Measurements from ENCODE around the gene TMX2.

TMX2 gene

DNA sequence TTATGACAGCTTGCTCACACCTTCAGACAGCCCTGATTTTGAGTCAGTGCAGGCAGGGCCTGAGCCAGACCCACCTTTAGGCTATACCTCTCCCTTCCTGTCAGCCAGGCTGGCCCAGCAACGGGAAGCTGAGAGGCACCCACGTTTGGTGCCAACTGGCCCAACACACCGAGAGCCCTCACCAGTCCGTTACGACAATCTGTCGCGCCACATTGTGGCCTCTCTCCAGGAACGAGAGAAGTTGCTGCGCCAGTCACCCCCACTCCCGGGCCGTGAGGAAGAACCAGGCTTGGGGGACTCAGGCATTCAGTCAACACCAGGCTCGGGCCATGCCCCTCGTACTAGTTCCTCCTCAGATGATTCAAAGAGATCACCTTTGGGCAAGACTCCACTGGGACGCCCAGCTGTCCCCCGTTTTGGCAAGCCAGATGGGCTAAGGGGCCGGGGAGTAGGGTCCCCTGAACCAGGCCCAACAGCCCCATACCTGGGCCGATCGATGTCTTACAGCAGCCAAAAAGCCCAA is 13.5 kb upstream of the TMX2 start:
- TF ChIP-seq FOXP2 (optimal IDR thresholded peaks at IDR 0.05; ENCODE audit: borderline replicate concordance, extremely low read depth, extremely low read length, insufficient read depth) (no peak), TAF1 (IDR thresholded peaks at IDR 0.05; ENCODE audit: borderline replicate concordance, insufficient read depth, low read length) (no peak), POLR2AphosphoS5 (IDR thresholded peaks at IDR 0.05; ENCODE audit: low read depth, low read length) (no peak), SIN3A (IDR thresholded peaks at IDR 0.05; ENCODE audit: borderline replicate concordance, insufficient read depth, low read length) (no peak)
- TF ChIP-seq, protein P1, sequence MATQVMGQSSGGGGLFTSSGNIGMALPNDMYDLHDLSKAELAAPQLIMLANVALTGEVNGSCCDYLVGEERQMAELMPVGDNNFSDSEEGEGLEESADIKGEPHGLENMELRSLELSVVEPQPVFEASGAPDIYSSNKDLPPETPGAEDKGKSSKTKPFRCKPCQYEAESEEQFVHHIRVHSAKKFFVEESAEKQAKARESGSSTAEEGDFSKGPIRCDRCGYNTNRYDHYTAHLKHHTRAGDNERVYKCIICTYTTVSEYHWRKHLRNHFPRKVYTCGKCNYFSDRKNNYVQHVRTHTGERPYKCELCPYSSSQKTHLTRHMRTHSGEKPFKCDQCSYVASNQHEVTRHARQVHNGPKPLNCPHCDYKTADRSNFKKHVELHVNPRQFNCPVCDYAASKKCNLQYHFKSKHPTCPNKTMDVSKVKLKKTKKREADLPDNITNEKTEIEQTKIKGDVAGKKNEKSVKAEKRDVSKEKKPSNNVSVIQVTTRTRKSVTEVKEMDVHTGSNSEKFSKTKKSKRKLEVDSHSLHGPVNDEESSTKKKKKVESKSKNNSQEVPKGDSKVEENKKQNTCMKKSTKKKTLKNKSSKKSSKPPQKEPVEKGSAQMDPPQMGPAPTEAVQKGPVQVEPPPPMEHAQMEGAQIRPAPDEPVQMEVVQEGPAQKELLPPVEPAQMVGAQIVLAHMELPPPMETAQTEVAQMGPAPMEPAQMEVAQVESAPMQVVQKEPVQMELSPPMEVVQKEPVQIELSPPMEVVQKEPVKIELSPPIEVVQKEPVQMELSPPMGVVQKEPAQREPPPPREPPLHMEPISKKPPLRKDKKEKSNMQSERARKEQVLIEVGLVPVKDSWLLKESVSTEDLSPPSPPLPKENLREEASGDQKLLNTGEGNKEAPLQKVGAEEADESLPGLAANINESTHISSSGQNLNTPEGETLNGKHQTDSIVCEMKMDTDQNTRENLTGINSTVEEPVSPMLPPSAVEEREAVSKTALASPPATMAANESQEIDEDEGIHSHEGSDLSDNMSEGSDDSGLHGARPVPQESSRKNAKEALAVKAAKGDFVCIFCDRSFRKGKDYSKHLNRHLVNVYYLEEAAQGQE (IDR thresholded peaks at IDR 0.05; ENCODE audit: insufficient read depth in 1 of 2, low read depth in 2 of 2, low read length in 2 of 2) = no peak

DNA sequence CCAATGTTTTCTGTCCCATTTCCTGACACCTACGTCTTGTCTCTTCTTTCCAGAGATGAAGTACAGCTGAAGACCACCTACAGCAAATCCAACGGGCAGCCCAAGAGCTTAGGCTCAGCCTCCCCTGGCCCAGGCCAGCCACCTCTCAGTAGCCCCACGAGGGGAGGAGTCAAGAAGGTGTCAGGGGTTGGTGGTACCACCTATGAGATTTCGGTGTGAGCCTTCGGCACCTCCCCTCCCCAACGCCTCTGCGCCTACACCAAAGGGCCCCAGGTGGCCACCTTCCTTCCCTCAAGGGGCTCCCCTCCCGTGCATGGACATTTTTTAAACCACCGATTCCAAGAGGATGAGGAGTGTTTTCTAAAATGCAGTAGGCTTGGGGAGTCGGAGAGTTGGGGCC is 12.6 kb upstream of the TMX2 start:
- no peak for TF ChIP-seq POLR2AphosphoS5 (IDR thresholded peaks at IDR 0.05; ENCODE audit: low read depth, low read length)
- no peak for TF ChIP-seq SIN3A (IDR thresholded peaks at IDR 0.05; ENCODE audit: borderline replicate concordance, insufficient read depth, low read length)
- TF ChIP-seq FOXP2 (optimal IDR thresholded peaks at IDR 0.05; ENCODE audit: borderline replicate concordance, extremely low read depth, extremely low read length, insufficient read depth) = no peak

DNA sequence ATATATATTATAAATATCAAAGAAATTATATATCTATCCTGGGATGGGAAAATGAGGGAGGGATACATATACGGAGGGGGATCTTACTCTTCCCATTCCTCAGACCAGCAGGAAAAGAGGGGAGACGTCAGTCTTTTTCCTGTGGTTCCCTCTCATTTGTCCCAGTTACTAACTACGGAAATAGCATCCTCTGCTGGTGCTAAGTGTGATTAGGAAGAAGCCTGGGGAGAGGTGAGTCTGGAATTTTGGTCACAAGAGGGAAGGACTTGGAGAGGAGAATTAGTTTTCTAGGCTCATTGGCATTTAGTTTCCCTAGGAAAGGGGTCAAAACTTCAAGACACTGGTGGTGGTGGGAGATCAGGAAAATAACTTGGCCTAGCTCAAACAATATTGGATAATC is 12.0 kb upstream of the TMX2 start:
- no peak for TF ChIP-seq SIN3A (IDR thresholded peaks at IDR 0.05; ENCODE audit: borderline replicate concordance, insufficient read depth, low read length)
- TF ChIP-seq FOXP2 (optimal IDR thresholded peaks at IDR 0.05; ENCODE audit: borderline replicate concordance, extremely low read depth, extremely low read length, insufficient read depth) = no peak
- TF ChIP-seq, protein P1 (IDR thresholded peaks at IDR 0.05; ENCODE audit: insufficient read depth in 1 of 2, low read depth in 2 of 2, low read length in 2 of 2) = no peak
- no peak for TF ChIP-seq TAF1 (IDR thresholded peaks at IDR 0.05; ENCODE audit: borderline replicate concordance, insufficient read depth, low read length)
- no peak for TF ChIP-seq POLR2AphosphoS5 (IDR thresholded peaks at IDR 0.05; ENCODE audit: low read depth, low read length)

DNA sequence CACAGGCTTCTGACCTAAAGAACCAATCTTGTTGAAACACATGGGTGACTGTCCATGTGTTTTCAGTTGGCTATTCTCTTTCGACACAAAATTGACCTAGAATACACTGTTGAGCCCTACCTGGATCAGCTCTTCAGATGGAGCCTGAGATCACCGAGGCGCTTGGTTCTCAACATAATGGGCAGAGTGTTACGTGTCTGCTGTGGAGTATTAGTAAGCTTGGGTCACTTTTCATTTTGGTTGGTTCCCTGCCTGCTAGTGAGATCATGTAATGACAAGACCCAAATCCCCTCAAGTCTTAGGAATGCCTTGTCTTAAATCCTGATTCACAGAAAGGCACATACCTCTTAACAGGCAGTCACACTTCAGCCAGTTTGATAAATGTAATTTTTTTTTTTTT is 9.1 kb upstream of the TMX2 start:
- TF ChIP-seq FOXP2 (optimal IDR thresholded peaks at IDR 0.05; ENCODE audit: borderline replicate concordance, extremely low read depth, extremely low read length, insufficient read depth) = no peak
- TF ChIP-seq TAF1 (IDR thresholded peaks at IDR 0.05; ENCODE audit: borderline replicate concordance, insufficient read depth, low read length) = no peak
- TF ChIP-seq SIN3A (IDR thresholded peaks at IDR 0.05; ENCODE audit: borderline replicate concordance, insufficient read depth, low read length) = no peak
- TF ChIP-seq, protein P1 (IDR thresholded peaks at IDR 0.05; ENCODE audit: insufficient read depth in 1 of 2, low read depth in 2 of 2, low read length in 2 of 2) = no peak
- TF ChIP-seq POLR2AphosphoS5 (IDR thresholded peaks at IDR 0.05; ENCODE audit: low read depth, low read length) = no peak

DNA sequence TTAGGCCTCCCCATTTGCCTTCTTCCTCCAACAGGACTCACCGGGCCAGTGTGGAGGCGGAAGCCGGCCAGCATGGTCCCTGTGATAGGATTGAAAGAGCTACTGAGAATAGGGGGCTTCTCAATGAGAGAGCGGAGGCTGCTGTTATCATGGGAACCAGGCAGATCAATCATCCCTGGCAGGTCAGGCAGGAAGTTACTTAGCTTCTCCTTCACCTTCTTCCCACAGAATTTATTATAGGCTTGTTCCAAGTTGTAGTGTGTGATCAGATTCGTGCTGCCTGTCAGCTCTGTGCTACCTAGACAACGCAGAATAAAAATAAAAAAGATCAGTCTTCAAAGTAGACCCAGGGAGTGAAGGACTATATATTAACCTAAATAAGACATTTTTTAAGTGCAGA is 7.5 kb upstream of the TMX2 start:
- TF ChIP-seq TAF1 (IDR thresholded peaks at IDR 0.05; ENCODE audit: borderline replicate concordance, insufficient read depth, low read length) = no peak
- TF ChIP-seq SIN3A (IDR thresholded peaks at IDR 0.05; ENCODE audit: borderline replicate concordance, insufficient read depth, low read length) = no peak
- TF ChIP-seq POLR2AphosphoS5 (IDR thresholded peaks at IDR 0.05; ENCODE audit: low read depth, low read length) = no peak; the same call in 1 of the 2 replicates
- no peak for TF ChIP-seq FOXP2 (optimal IDR thresholded peaks at IDR 0.05; ENCODE audit: borderline replicate concordance, extremely low read depth, extremely low read length, insufficient read depth)
- TF ChIP-seq, protein P1 (IDR thresholded peaks at IDR 0.05; ENCODE audit: insufficient read depth in 1 of 2, low read depth in 2 of 2, low read length in 2 of 2) = no peak
